Fibroblast of skin of right biceps (primary cell): ENCODE measurements around the gene CA10.

Experiments used
- DNase-seq: peaks from one replicate; pipeline ENCODE4 v3.0.0-alpha.2; 2013

Gene CA10

GRCh38 chr17:51668155-51668962, 490.2 kb downstream of the CA10 start:
- DNase-seq: no peak

- no peak for DNase-seq
Observed at GRCh38 chr17:51667706-51668083, 490.8 kb downstream of the CA10 start.

- no peak for DNase-seq
Observed at GRCh38 chr17:51666971-51667705, 491.4 kb downstream of the CA10 start.

- no peak for DNase-seq
Observed at GRCh38 chr17:51662204-51663056, 496.1 kb downstream of the CA10 start.

GRCh38 chr17:51661403-51661802, 497.1 kb downstream of the CA10 start:
- DNase-seq: no peak

- DNase-seq: no peak
Observed at GRCh38 chr17:51660266-51660665, 498.2 kb downstream of the CA10 start.

GRCh38 chr17:51657224-51657623, 501.3 kb downstream of the CA10 start:
- DNase-seq: no peak

GRCh38 chr17:51653878-51654277, 504.6 kb downstream of the CA10 start:
- DNase-seq: no peak

- no peak for DNase-seq
Observed at GRCh38 chr17:51652529-51652928, 506.0 kb downstream of the CA10 start.

GRCh38 chr17:51651513-51652298, 506.8 kb downstream of the CA10 start:
- DNase-seq: no peak

- DNase-seq: no peak
Observed at GRCh38 chr17:51650772-51651171, 507.7 kb downstream of the CA10 start.

GRCh38 chr17:51650202-51650601, 508.3 kb downstream of the CA10 start:
- no peak for DNase-seq

GRCh38 chr17:51647826-51648225, 510.7 kb downstream of the CA10 start:
- DNase-seq: peak; percentile 23

- DNase-seq: no peak
Observed at GRCh38 chr17:51647067-51647466, 511.4 kb downstream of the CA10 start.

GRCh38 chr17:51646539-51646938, 512.0 kb downstream of the CA10 start:
- no peak for DNase-seq

GRCh38 chr17:51645056-51645455, 513.5 kb downstream of the CA10 start:
- DNase-seq: no peak

- DNase-seq: no peak
Observed at GRCh38 chr17:51643702-51644490, 514.6 kb downstream of the CA10 start.

- DNase-seq: no peak
Observed at GRCh38 chr17:51642029-51642428, 516.5 kb downstream of the CA10 start.

- no peak for DNase-seq
Observed at GRCh38 chr17:51640108-51640622, 518.3 kb downstream of the CA10 start.

- DNase-seq: no peak
Observed at GRCh38 chr17:51638971-51639370, 519.5 kb downstream of the CA10 start.

- no peak for DNase-seq
Observed at GRCh38 chr17:51636291-51636690, 522.2 kb downstream of the CA10 start.
